GM20000 (cell line): ENCODE results near the gene VWF.
"Not testable (repeated sequence)": the region's sequence is repeated elsewhere in the genome, so short reads cannot be mapped to it uniquely, and the experiment has no call there.

Experiments used
- DNase-seq: peaks from one replicate; pipeline ENCODE4 v3.0.0; 2012; ENCODE audit warnings: low spot score
- TF ChIP-seq, protein P1 (sequence below): IDR thresholded peaks from 2 replicates; pipeline ENCODE4 v1.5.1; 2012; ENCODE audit warnings: mild to moderate bottlenecking, control low read depth; ENCODE audit errors: extremely low read depth, missing control alignments

The VWF gene

DNA sequence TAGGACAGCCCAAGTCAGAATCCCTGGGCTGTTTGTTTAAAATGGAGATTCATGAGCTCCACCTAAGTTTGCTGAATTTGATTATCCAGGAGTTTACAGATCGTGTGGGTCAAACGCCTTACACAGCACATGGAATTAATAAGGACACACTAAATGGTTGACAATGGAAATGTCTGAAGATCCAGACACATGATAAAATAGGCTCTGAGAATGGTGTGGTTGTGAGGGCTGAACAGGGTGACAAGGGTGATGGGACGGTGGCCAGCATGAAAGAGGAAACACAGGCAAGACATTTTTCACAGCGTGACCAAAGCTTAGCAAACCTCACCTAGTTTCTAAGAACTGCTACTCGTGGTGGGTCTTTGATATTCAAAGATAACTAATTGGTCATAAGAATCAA is 12.5 kb downstream of the VWF start:
- no peak for DNase-seq
- TF ChIP-seq, protein P1, sequence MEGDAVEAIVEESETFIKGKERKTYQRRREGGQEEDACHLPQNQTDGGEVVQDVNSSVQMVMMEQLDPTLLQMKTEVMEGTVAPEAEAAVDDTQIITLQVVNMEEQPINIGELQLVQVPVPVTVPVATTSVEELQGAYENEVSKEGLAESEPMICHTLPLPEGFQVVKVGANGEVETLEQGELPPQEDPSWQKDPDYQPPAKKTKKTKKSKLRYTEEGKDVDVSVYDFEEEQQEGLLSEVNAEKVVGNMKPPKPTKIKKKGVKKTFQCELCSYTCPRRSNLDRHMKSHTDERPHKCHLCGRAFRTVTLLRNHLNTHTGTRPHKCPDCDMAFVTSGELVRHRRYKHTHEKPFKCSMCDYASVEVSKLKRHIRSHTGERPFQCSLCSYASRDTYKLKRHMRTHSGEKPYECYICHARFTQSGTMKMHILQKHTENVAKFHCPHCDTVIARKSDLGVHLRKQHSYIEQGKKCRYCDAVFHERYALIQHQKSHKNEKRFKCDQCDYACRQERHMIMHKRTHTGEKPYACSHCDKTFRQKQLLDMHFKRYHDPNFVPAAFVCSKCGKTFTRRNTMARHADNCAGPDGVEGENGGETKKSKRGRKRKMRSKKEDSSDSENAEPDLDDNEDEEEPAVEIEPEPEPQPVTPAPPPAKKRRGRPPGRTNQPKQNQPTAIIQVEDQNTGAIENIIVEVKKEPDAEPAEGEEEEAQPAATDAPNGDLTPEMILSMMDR, result no peak

DNA sequence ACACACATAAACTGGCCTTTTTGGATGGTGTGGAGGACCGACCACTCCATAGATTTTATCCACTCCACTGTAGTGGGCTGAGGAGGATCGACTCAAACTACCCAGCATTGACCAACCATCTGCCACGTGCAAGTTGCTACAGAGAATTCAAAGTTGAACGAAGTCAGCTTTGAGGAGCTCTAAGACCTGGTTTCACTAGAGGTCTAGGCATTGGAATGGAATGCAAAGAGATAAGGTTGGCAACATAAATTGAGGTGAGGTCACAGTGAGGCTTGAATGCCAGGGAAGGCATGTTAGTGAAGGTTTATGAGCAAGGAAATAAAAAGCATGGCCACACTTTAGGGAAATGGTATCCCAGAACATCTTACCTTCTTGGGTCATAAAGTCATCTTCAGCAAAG is 14.5 kb downstream of the VWF start:
- TF ChIP-seq, protein P1, result no peak
- DNase-seq, result no peak

DNA sequence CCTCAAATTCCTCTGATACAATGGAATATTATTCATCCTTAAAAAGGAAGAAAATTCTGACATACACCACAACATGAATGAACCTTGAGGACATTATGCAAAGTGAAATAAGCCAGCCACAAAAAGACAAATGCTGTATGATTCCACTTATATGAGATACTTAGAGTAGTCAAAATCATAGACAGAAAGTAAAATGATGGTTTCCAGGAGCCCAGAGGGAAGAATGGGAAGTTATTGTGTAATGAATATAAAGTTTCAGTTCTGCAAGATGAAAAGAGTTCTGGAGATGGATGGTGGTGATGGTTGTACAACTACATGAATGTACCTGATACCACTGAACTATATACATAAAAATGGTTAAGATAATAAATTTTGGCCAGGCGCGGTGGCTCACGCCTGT is 18.3 kb downstream of the VWF start:
- TF ChIP-seq, protein P1, result no peak
- no peak for DNase-seq

DNA sequence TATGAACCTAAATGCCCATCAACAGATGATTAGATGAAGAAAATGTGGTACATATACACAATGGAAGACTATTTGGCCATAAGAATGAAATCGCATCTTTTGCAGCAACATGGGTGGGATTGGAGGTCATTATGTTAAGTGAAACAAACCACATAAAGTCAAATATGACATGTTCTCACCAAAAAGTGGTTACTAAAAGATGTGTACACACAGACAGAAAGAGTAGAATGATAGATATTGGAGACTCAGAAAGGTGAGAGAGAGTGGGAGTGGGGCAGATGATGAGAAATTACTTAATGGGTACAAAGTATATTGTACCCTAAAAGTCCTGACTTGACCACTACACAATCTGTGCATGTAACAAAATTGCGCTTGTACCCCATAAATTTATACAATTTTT is 19.6 kb downstream of the VWF start:
- no peak for DNase-seq
- TF ChIP-seq, protein P1, result no peak

DNA sequence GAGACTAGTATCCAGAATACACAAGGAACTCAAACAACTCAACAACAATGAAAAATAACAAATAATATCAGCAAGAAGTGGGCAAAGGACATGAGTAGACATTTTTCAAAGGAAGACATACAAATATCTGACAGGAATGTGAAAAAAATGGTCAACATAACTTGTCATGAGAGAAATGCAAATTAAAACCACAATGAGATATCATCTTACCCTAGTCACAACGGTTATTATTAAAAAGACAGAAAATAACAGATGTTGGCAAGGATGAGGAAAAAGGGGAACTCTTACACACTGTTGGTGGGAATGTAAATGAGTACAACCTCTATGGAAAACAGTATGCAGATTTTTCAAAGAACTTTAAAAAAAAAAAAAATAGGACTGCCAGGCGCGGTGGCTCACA is 20.4 kb downstream of the VWF start:
- TF ChIP-seq, protein P1, result no peak
- DNase-seq, result no peak

DNA sequence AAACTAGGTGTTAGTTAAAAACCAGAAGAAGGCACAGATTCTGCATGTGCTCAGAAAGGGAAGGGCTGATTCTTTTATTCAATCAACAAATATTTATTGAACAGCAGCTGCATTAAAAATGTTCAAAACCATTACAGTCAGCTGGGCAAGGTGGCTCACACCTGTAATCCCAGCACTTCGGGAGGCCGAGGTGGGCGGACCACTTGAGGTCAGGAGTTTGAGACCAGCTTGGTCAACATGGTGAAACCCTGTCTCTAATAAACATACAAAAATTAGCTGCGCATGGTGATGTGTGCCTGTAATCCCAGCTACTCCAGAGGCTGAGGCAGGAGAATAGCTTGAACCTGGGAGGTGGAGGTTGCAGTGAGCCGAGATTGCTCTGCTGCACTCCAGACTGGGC is 22.4 kb downstream of the VWF start:
- not testable (repeated sequence) for DNase-seq

DNA sequence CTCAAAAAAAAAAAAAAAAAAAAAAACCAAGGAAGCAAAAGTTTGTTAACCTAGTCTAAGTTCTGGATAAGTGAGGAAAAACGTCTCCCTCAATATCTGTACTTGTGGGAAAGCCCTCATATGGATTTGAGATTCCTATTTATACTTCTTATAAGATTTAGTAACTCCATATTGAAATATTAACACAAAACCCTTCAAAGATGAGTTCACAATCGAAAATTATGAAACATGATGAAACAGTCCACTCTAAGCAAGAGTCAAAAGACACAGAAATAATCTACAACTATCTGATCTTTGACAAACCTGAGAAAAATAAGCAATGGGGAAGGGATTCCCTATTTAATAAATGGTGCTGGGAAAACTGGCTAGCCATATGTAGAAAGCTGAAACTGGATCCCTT is 25.2 kb downstream of the VWF start:
- DNase-seq, result no peak
- TF ChIP-seq, protein P1, result no peak

DNA sequence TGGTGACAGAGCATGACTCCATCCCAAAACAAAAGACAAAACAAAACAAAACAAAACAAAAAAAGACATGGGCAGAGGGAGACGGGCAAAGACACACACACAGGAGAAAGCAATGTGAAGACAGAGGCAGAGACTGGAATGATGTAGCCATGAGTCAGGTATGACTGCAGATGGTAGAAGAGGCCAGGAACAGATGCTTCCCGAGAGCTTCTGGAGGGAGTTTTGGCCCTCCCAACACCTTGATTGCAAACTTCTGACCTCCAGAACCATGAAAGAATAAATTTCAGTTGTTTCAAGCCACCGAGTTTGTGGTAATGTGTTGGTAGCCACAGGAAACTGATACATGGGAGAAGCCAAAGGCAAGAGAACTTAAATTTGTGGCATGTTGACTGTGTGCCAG is 27.1 kb downstream of the VWF start:
- no peak for DNase-seq

More for the DNA sequence above, 27.1 kb downstream of the VWF start:
- TF ChIP-seq, protein P1, result no peak
